K562 (cell line): ENCODE results near the gene ZNF92. TPM values are rescaled to one million over a fixed set of nuclear protein-coding genes. Genes with fewer than 3 reads are reported as not detected.

ENCODE experiments used
- CREB5 ChIP-seq: fragments of 250-450 bp; sonication (Bioruptor Pico); IDR thresholded peaks from 2 replicates; pipeline ENCODE4 v1.5.0; 2020; ENCODE audit warnings: mild to moderate bottlenecking
- CTBP1 ChIP-seq: fragments of 450-650 bp; IDR thresholded peaks from 2 replicates; pipeline ENCODE4 v1.6.1; 2016; ENCODE audit warnings: borderline replicate concordance
- E4F1 ChIP-seq: fragments of 250-450 bp; sonication (Bioruptor Pico); IDR thresholded peaks from 2 replicates; pipeline ENCODE4 v1.5.0; 2021; ENCODE audit warnings: mild to moderate bottlenecking, borderline replicate concordance
- FIP1L1 ChIP-seq: fragments of 200-400 bp; formaldehyde crosslinking; IDR thresholded peaks from 2 replicates; pipeline ENCODE4 v1.6.1; 2018; ENCODE audit warnings: mild to moderate bottlenecking, low read depth, low read length; ENCODE audit not compliant: poor library complexity, severe bottlenecking
- FUS ChIP-seq: fragments of 200-400 bp; formaldehyde crosslinking; optimal IDR thresholded peaks from 2 replicates; pipeline ENCODE3; 2017; ENCODE audit warnings: low read depth, low read length
- GABPB2 ChIP-seq: fragments of 250-450 bp; sonication (Bioruptor Pico); conservative IDR thresholded peaks from 2 replicates; pipeline ENCODE4 v1.5.1; 2021; ENCODE audit warnings: mild to moderate bottlenecking
- MTA2 ChIP-seq: fragments of 450-650 bp; IDR thresholded peaks from 2 replicates; pipeline ENCODE4 v1.6.1; 2016; ENCODE audit warnings: low read depth
- MYC ChIP-seq, 2 experiments: fragments of 250-450 bp in 1 of 2; sonication (Bioruptor Pico) in 1 of 2; IDR thresholded peaks; 2 replicates each; pipeline versions ENCODE4 v1.5.1 to v1.6.1; 2012 to 2021; ENCODE audit warnings: low read depth in 2 of 2, borderline replicate concordance in 1 of 2, improper control_type of control experiment in 1 of 2, low read length in 1 of 2, mild to moderate bottlenecking in 1 of 2, moderate library complexity in 1 of 2
- NR4A1 ChIP-seq, 2 experiments: fragments of 250-450 bp in 1 of 2; fragments of 450-650 bp in 1 of 2; sonication (Bioruptor Pico) in 1 of 2; IDR thresholded peaks; 2 replicates each; pipeline versions ENCODE4 v1.4.0 to v1.6.1; 2016 to 2020; ENCODE audit warnings: mild to moderate bottlenecking in 2 of 2, missing compliant biosample characterization in 1 of 2, missing genetic modification characterization in 1 of 2, moderate library complexity in 1 of 2
- TCF3 ChIP-seq: sonication (generic); formaldehyde crosslinking; IDR thresholded peaks from 2 replicates; pipeline ENCODE4 v1.4.0; 2020; ENCODE audit warnings: mild to moderate bottlenecking, missing genetic modification reagents
- USF1 ChIP-seq: sonication (generic); formaldehyde crosslinking; IDR thresholded peaks from 2 replicates; pipeline ENCODE4 v1.9.0; 2022; ENCODE audit warnings: mild to moderate bottlenecking, missing genetic modification reagents
- ZNF592 ChIP-seq: fragments of 450-650 bp; IDR thresholded peaks from 2 replicates; pipeline ENCODE4 v1.6.1; 2017; ENCODE audit warnings: antibody characterized with exemption, mild to moderate bottlenecking
- polyA plus RNA-seq, 8 experiments: library from polyadenylated mRNA; depleted of rRNA in 4 of 8; stranded (reverse) in 5 of 8; unstranded in 3 of 8; fragments of >200 nt; fragmentation: Nextera tagmentation in 2 of 8; fragmentation: Illumina TruSeq in 1 of 8; extraction: Ambion mirVana in 2 of 8; extraction: Trizol in 1 of 8; gene quantifications; 2 replicates each; pipeline versions ENCODE4 v1.2.1 to v1.2.3, GENCODE V29; 2011 to 2014; ENCODE audit warnings: inconsistent platforms in 1 of 8, missing spikeins in 1 of 8
- total RNA-seq, 7 experiments: library from RNA; depleted of rRNA in 6 of 7; stranded (reverse); fragments of >200 nt in 6 of 7; fragmentation: Illumina TruSeq in 2 of 7; extraction: Trizol in 2 of 7; gene quantifications; 2 replicates each; pipeline versions ENCODE4 v1.2.1 to v1.2.3, GENCODE V29; 2011 to 2021; ENCODE audit warnings: low replicate concordance in 1 of 7

ZNF92 gene
- total and polyA plus RNA-seq, 9 of the 15 experiments (the other 6 are each of a cell fraction or from before 2014, with no cell fraction given): 8.9 to 29.4 (median 12.5) TPM

- TF ChIP-seq MYC (IDR thresholded peaks at IDR 0.05; ENCODE audit: low read depth, low read length) (no peak), MYC (CRISPR knock-in tag; IDR thresholded peaks at IDR 0.05; ENCODE audit: borderline replicate concordance, low read depth) (no peak), CREB5 (CRISPR knock-in tag) (no peak), USF1 (no peak), NR4A1 (CRISPR knock-in tag; IDR thresholded peaks at IDR 0.05) (no peak), NR4A1 (tag; IDR thresholded peaks at IDR 0.05) (no peak), FUS (no peak), GABPB2 (no peak), MTA2 (no peak), ZNF592 (no peak), E4F1 (CRISPR knock-in tag) (no peak), FIP1L1 (no peak), CTBP1 (no peak), TCF3 (CRISPR knock-in tag) (no peak)
Observed at GRCh38 chr7:65338346-65338745, 35.3 kb upstream of the ZNF92 start (continued).
